NCI-H1694 treated with DMSO at 0.1 percent for 48 hours (cell line): ENCODE measurements around the gene IP6K1.
"Not testable (repeated sequence)": the region's sequence is repeated elsewhere in the genome, so short reads cannot be mapped to it uniquely, and the experiment has no call there.

ENCODE experiments used
- DNase-seq: peaks from one replicate; lab custom pipeline; 2025; lab: John Stamatoyannopoulos, UW

The IP6K1 gene

DNA sequence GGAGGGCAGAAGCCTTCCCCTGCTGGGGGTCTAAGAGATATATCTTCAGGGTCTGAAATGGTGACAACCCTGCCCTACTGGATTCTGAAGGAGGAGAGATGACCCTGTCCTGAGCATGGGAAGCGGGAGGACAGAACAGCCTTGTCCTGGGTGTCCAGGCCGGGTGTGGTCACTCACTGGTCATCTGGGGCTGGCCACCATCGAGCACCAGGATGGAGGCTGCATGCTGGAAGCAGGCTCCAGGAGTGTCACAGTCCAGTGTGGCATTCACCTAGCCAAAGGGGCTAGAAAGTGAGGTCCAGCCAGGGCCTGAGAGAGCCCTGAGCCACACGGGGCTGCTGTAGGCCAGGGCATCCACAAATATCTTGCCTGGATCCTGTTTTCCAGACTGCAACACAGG lies 8.1 kb upstream of the IP6K1 start:
- no peak for DNase-seq

DNA sequence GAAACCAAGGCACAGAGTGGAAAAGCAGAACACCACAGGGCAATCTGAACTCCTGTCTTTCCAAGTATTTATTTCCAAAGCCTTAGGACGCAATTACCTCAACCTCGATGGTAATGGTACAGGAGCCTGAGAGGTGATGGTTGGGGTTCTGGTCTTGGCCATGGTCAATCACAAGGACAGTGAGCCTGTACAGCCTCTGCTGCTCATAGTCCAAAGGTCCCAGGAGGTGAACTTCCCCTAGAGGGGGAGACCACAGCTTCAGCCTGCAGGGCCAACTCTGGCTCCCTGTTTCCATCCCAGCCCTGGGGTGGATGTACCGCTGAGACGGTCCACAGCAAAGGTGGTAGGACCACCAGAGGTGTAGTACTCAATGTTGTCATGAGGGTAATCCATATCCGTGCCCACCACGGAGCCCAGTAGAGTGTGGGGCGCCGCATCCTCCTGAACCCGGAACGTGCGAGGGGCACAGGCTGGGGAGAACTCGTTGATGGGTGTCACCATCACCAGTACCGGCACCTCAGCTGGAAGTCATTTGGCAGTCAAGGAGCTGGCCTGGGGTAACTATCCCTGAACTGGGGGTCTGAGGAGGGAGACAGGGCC lies 7.2 kb upstream of the IP6K1 start:
- no peak for DNase-seq

GRCh38 chr3:49792371-49793150 lies 6.2 kb upstream of the IP6K1 start:
- DNase-seq, result no peak

GRCh38 chr3:49791571-49791970 lies 5.2 kb upstream of the IP6K1 start:
- no peak for DNase-seq

DNA sequence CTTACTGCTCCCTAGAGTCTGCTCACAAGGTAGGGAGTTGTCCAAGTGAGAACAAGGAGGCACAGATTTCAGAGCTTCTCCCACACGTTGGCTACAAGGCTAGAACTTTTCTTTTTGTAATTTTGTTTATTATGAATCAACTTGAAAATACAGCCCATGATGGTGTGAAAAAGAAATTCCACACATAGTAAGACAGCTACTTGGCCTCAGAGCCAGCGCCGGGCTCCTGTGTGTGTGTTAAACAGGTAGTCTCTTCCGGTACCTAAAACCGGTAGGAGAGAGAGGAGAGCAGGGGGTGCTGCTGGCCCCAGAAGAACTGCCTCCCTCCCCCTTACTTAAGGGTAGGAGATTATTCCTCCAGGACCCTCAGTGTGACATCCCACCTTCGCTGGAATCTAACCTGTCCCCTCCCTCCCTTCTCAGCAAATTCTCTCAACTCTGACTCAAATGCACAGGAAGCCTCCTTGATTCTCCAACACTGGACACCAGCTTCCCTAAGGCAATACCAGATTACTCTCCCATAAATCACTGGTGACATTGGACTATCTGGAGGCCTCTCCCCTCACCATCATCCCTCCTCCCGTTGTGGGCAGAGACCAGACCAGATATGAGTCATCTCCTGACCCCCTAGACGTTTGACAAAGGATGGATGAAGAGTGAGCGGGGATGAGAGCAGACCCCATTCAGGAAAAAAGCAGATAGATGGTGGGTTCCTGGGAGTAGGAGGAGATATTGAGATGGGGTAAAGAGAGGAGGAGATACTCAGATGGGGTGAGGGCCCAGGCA lies 4.5 kb upstream of the IP6K1 start:
- no peak for DNase-seq

GRCh38 chr3:49788056-49788455 lies 1.7 kb upstream of the IP6K1 start:
- DNase-seq, result no peak

GRCh38 chr3:49787536-49787935 lies 1.2 kb upstream of the IP6K1 start:
- DNase-seq, result no peak

DNA sequence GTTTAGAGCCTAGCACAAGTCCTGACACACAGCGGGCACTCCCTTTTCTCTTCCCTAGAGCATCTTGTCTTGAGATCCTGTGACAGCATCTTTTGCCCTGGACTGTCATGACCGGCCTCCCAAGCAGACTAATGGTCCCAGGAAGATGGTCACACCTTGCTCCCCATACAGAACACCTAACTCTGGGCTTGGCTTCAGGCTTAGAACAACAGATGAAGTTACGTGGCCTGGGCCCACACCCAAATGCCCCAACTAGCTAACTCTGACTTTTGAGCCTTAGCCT lies 781 bp upstream of the IP6K1 start:
- DNase-seq, result no peak

DNA sequence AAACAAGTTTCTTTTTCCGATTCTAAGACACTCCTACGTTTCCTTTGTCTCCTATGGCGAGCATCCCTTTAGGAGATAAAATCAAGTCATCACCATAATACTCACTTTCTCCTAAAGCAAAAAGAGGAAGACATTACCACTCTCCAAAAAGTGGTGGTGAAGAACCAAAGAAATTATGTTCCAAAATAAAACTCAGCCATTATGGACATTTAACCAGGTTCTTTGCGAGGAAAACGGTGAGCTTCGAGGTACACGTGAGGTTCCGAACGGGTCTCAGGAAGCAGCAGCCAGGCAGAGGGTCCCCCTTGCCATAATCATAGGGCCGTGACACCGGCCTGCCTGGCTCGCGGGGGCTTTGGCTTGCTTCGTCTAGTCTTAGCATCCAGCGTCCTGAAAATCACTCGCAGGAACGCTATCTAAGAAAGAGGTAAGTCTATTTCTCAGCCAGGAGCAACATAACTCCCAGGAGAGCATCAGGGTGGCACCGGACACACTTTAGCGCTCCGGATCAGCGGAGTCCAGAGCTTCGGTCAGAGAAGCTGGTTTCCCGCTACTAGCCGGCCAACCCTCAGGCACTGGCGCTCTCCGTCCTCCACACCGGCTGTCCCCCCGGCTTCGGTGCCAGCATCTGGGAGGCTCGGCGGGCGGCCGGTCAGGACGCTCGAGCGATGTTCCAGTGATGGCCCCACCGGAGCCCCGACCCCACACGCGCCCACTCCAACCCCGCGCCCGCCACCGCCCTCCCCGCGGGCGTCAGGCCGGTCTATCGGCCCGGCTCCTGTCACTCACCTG lies 581 bp downstream of the IP6K1 start:
- no peak for DNase-seq

- DNase-seq, result not testable (repeated sequence)
These were observed 4.1 kb downstream of the IP6K1 start for GRCh38 chr3:49782277-49782676.

DNA sequence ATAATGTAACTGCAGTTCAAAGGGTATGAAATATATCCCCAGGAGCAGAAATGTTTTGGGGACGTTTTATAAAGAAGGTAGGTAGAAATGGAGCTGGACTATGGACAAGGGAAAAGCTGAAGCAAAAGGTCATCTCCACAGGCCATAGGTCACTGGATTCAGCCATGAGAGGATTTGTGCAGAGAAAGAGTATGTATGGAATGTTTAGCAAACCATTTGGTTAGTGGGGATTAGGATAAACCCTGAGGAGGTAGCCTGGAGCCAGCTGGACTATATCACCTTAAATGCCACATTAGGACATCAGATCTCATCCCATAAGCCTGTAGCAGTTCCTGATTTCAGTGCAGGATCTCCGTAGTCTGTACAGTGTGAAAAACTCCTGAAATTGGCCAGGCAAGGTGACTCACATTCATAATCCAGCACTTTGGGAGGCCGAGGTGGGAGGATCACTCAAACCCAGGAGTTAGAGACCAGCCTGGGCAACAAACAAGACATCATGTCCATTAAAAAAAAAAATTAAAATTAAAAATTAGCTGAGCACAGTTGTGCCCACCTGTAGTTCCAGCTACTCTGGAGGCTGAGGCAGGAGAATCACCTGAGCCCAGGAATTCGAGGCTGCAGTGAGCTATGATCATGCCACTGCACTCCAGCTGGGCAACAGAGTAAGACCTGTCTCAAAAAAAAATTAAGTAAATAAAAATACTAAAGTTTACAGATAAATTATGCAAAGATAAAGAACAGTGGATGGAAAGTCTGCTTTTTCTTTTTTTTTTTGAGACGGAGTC lies 4.7 kb downstream of the IP6K1 start:
- DNase-seq, result no peak

- not testable (repeated sequence) for DNase-seq
These were observed 5.4 kb downstream of the IP6K1 start for GRCh38 chr3:49780975-49781365.

DNA sequence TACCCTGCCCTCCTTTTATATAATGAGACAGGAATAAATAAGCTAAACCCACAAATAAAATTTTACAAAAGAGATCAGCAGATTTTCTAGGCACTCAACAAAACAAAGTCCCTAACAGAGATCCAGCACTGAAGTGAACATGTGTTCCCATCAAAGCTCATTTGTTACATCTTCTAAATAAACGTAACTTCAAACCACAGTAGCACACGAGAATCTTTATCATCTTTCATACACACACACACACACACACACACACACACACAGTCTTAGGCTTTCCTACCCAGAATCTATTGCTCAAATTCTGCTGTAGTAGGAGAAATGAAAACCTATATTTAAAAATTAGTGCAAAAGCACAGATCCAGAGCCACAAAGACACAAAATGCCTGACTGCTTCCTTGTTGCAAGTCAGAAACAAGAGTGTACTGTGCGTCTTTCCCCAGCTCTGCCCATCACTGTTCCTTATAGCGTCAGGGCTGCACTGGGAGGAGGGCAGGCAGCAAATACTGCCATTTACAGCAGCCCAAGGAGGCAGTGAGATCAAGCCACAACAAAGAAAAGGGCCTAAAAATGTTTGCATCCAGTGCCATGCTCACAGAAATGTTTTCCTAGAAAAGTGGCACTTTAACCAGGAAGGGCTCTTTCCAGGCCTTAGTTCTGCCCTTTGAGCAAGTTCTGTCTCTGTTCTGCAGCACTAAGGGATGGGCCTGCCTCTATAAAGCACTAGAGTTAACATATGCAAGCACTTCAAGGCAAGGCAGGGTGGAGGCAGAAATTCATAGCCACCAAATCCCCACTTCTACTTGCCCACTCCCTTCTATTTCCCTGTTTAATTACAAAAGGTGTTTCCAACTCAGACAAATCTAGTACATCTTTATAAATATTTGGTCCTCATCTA lies 6.0 kb downstream of the IP6K1 start:
- DNase-seq, result no peak

GRCh38 chr3:49779358-49780079 lies 6.8 kb downstream of the IP6K1 start:
- DNase-seq, result no peak

- DNase-seq, result not testable (repeated sequence)
These were observed 10.2 kb downstream of the IP6K1 start for GRCh38 chr3:49776101-49776500.

DNA sequence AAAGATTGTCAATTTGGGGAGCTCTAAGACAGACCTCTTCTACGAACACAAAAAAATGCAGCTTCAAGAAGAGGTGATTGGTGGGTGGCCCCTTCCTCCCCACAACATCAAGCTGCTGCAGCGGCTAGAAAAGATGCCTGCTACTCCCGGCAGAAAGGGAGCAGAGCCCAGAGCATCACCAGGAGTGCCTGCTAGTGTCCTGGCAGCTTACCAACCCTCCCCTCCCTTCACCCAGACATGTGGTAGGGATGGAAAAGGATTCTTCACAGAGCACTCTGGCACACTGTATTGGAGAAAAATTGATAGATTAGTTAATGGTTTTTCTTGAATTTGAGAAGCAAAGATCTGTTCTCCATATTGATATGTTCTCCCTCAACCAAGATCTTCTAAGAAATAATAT lies 10.8 kb downstream of the IP6K1 start:
- no peak for DNase-seq

- no peak for DNase-seq
These were observed 13.6 kb downstream of the IP6K1 start for GRCh38 chr3:49772703-49773102.

DNA sequence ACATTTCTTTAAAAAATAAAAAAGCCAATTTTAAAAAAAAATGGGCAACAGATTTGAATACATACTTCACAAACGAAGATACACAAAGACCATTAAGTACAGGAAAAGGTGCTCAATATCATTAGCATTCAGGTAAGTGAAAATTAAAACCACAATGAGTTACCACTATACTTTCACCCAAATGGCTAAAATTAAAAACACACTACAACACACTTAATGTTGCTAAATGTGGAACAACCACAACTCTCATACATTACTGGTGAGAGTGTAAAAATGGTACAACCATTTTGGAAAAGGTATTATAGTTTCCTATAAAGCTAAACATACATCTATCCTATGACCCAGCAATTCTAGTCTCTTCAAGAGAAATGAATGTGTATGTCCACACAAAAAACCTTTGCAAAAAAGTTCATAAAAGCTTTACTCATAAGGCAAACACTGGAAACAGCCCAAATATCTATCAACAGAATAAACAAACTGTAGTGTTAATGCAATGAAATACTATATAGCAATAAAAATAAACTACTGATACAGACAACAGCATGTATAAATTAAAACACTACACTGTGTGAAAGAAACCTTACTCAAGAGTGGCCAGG lies 14.9 kb downstream of the IP6K1 start:
- DNase-seq, result no peak

DNA sequence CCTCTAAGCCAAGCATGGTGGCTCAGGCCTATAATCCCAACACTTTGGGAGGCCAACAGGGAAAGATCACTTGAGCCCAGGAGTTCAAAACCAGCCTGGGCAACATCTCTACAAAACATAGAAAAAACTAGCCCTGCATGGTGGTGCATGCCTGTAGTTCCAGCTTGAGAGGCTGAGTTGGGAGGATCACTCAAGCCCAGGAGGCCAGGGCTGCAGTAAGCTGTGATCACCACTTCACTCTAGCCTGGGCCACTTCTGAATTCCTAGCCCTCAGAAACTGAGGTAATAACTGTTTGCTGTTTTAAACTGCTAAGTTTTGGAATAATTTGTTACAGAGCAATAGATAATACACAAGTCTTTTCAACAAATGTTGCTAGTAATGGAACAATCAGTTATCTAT lies 16.4 kb downstream of the IP6K1 start:
- no peak for DNase-seq
